GM12878 (cell line): ENCODE data around the gene ZDHHC14. TPM values are rescaled to one million over a fixed set of nuclear protein-coding genes. Genes with fewer than 3 reads are reported as not detected.
A peak's percentile ranks its signal among the peaks of the same experiment; 100 is the strongest.

Experiments used
- CBX3 ChIP-seq: fragments of 200-600 bp; sonication (generic); IDR thresholded peaks from 2 replicates; pipeline ENCODE4 v1.6.1; 2016; ENCODE audit warnings: low read depth, borderline replicate concordance
- CHD1 ChIP-seq: IDR thresholded peaks from 2 replicates; pipeline ENCODE4 v1.6.1; 2012; ENCODE audit warnings: low read depth, low read length, improper control_type of control experiment
- E2F4 ChIP-seq: IDR thresholded peaks from 2 replicates; pipeline ENCODE4 v1.6.1; 2012; ENCODE audit warnings: low read depth, low read length, improper control_type of control experiment
- EP300 ChIP-seq, 2 experiments: fragments of 150-350 bp in 1 of 2; IDR thresholded peaks; 2 replicates each; pipeline ENCODE4 v1.6.1; 2011 to 2012; ENCODE audit warnings: low read depth in 2 of 2, low read length in 2 of 2, borderline replicate concordance in 1 of 2, improper control_type of control experiment in 1 of 2, inconsistent platforms in 1 of 2; ENCODE audit not compliant: control insufficient read depth in 1 of 2
- GATAD2B ChIP-seq: fragments of 450-650 bp; conservative IDR thresholded peaks from 2 replicates; pipeline ENCODE4 v1.6.1; 2017; ENCODE audit warnings: low read depth, mild to moderate bottlenecking, moderate library complexity
- HDAC6 ChIP-seq: fragments of 200-600 bp; sonication (generic); IDR thresholded peaks from one replicate; pipeline ENCODE4 v1.8.0; 2017; ENCODE audit warnings: antibody characterized with exemption; ENCODE audit not compliant: unreplicated experiment
- NR2C2 ChIP-seq: IDR thresholded peaks from 2 replicates; pipeline ENCODE4 v1.6.1; 2011; ENCODE audit warnings: borderline replicate concordance, low read depth; ENCODE audit not compliant: control insufficient read depth, insufficient read length
- PAX8 ChIP-seq: fragments of 450-650 bp; IDR thresholded peaks from 2 replicates; pipeline ENCODE4 v1.6.1; 2017; ENCODE audit warnings: mild to moderate bottlenecking, moderate library complexity
- PKNOX1 ChIP-seq: fragments of 450-650 bp; IDR thresholded peaks from 2 replicates; pipeline ENCODE4 v1.6.1; 2016; ENCODE audit warnings: mild to moderate bottlenecking
- PRDM15 ChIP-seq: fragments of 450-650 bp; formaldehyde crosslinking; IDR thresholded peaks from 2 replicates; pipeline ENCODE4 v1.4.0; 2020; ENCODE audit warnings: mild to moderate bottlenecking, moderate library complexity
- RUNX3 ChIP-seq: IDR thresholded peaks from 2 replicates; pipeline ENCODE4 v1.6.1; 2012; ENCODE audit warnings: low read length, inconsistent platforms
- SKIL ChIP-seq: fragments of 450-650 bp; IDR thresholded peaks from 2 replicates; pipeline ENCODE4 v1.6.1; 2017; ENCODE audit warnings: mild to moderate bottlenecking, low read depth, inconsistent platforms; ENCODE audit not compliant: poor library complexity, severe bottlenecking
- SRF ChIP-seq, 2 experiments: IDR thresholded peaks; 2 replicates each; pipeline ENCODE4 v1.6.1; 2011; ENCODE audit warnings: low read depth in 2 of 2, low read length in 2 of 2, mild to moderate bottlenecking in 1 of 2, moderate library complexity in 1 of 2
- STAT3 ChIP-seq: IDR thresholded peaks from 2 replicates; pipeline ENCODE4 v1.6.1; 2011; ENCODE audit warnings: low read depth, low read length, improper control_type of control experiment
- TAF1 ChIP-seq: IDR thresholded peaks from 2 replicates; pipeline ENCODE4 v1.6.1; 2011; ENCODE audit warnings: mild to moderate bottlenecking, low read depth, low read length, borderline replicate concordance
- TARDBP ChIP-seq: IDR thresholded peaks from 2 replicates; pipeline ENCODE4 v1.6.1; 2016; ENCODE audit warnings: borderline replicate concordance
- ZBTB4 ChIP-seq: fragments of 450-650 bp; formaldehyde crosslinking; IDR thresholded peaks from 2 replicates; pipeline ENCODE4 v1.4.0; 2022; ENCODE audit warnings: mild to moderate bottlenecking, moderate library complexity
- ZNF274 ChIP-seq: IDR thresholded peaks from one replicate; pipeline ENCODE4 v1.8.0; 2011; ENCODE audit not compliant: insufficient read length, insufficient read depth
- polyA plus RNA-seq, 11 experiments: library from polyadenylated mRNA; depleted of rRNA in 4 of 11; unstranded in 6 of 11; stranded (reverse) in 5 of 11; fragments of >200 nt; fragmentation: Nextera tagmentation in 4 of 11; fragmentation: Illumina TruSeq in 1 of 11; extraction: Ambion mirVana in 4 of 11; extraction: Trizol in 1 of 11; gene quantifications; 1 replicate in 1 of 11; 2 replicates in 10 of 11; pipeline versions ENCODE4 v1.2.1 to v1.2.3, GENCODE V29; 2011 to 2016; ENCODE audit warnings: inconsistent platforms in 2 of 11, missing spikeins in 2 of 11, low read depth in 1 of 11
- total RNA-seq, 4 experiments: library from RNA; depleted of rRNA in 3 of 4; stranded (reverse); fragments of >200 nt in 3 of 4; fragmentation: Illumina TruSeq in 1 of 4; extraction: Trizol in 1 of 4; gene quantifications; 2 replicates each; pipeline versions ENCODE4 v1.2.1 to v1.2.3, GENCODE V29; 2013 to 2021

Gene ZDHHC14
- total and polyA plus RNA-seq, 10 of the 15 experiments (the other 5 are each of a cell fraction or from before 2014, with no cell fraction given), result 0.15 to 16.0 (median 0.76) TPM; not detected in 1

GRCh38 chr6:157569543-157569942, 188.6 kb downstream of the ZDHHC14 start (continued):
- TF ChIP-seq GATAD2B (no peak), RUNX3 (peak; percentile 98), EP300 (IDR thresholded peaks at IDR 0.05; ENCODE audit: borderline replicate concordance in 1 of 2, control insufficient read depth in 1 of 2, low read depth in 2 of 2, low read length in 2 of 2) (peak; percentile 72 to 94), PRDM15 (no peak), SRF (IDR thresholded peaks at IDR 0.05; ENCODE audit: low read depth in 2 of 2, low read length in 2 of 2) (no peak), ZBTB4 (CRISPR knock-in tag) (no peak), HDAC6 (no peak), PKNOX1 (no peak), CBX3 (no peak), TARDBP (no peak), PAX8 (no peak), ZNF274 (no peak), CHD1 (no peak), STAT3 (no peak), NR2C2 (no peak), TAF1 (no peak), E2F4 (no peak), SKIL (peak; percentile 87)
